Astrocyte (in vitro differentiated cells and primary cell): ENCODE results near the gene MPRIP. TPM values are rescaled to one million over a fixed set of nuclear protein-coding genes. Genes with fewer than 3 reads are reported as not detected.

Experiments used
- DNase-seq: peaks from one replicate; pipeline ENCODE4 v3.0.0-alpha.2; 2010; ENCODE audit warnings: low read depth
- FAIRE-seq: peaks from 2 replicates; lab custom pipeline; 2011; peaks lifted over from hg19 to GRCh38; lab: Jason Lieb, UNC
- H2AFZ ChIP-seq: 2 replicates; pipeline ENCODE4 v1.6.0; 2012; ENCODE audit warnings: low read depth, low read length, inconsistent platforms
- H3K27ac ChIP-seq: 2 replicates; pipeline ENCODE4 v1.5.1; 2011; ENCODE audit warnings: low read depth, low read length, inconsistent platforms
- H3K27me3 ChIP-seq: 2 replicates; pipeline ENCODE4 v1.6.0; 2011; ENCODE audit warnings: low read length, inconsistent platforms; ENCODE audit not compliant: insufficient read depth
- H3K36me3 ChIP-seq: 2 replicates; pipeline ENCODE4 v1.5.1; 2011; ENCODE audit warnings: low read length, inconsistent platforms; ENCODE audit not compliant: insufficient read depth
- H3K4me1 ChIP-seq: 2 replicates; pipeline ENCODE4 v1.5.1; 2011; ENCODE audit warnings: low read length, inconsistent platforms; ENCODE audit not compliant: insufficient read depth
- H3K4me2 ChIP-seq: 2 replicates; pipeline ENCODE4 v1.6.0; 2012; ENCODE audit warnings: low read length, inconsistent platforms
- H3K4me3 ChIP-seq: 2 replicates; pipeline ENCODE4 v1.5.1; 2011; ENCODE audit warnings: low read depth, mild to moderate bottlenecking, low read length, inconsistent platforms; ENCODE audit not compliant: insufficient read depth
- H3K79me2 ChIP-seq: 2 replicates; pipeline ENCODE4 v1.6.0; 2012; ENCODE audit warnings: mild to moderate bottlenecking, low read length, inconsistent platforms; ENCODE audit not compliant: insufficient read depth
- H3K9ac ChIP-seq: 2 replicates; pipeline ENCODE4 v1.6.0; 2012; ENCODE audit warnings: mild to moderate bottlenecking, low read length, inconsistent platforms
- H3K9me3 ChIP-seq: 2 replicates; pipeline ENCODE4 v1.5.1; 2012; ENCODE audit warnings: low read depth, mild to moderate bottlenecking, low read length, inconsistent platforms; ENCODE audit not compliant: insufficient read depth
- H4K20me1 ChIP-seq: 2 replicates; pipeline ENCODE4 v1.6.0; 2012; ENCODE audit warnings: low read length, inconsistent platforms; ENCODE audit not compliant: insufficient read depth
- H3K27ac Mint-ChIP-seq: one replicate; pipeline ENCODE4 v1.8.0; 2021; ENCODE audit warnings: mild to moderate bottlenecking, mixed read lengths; ENCODE audit not compliant: unreplicated experiment
- H3K27me3 Mint-ChIP-seq: one replicate; pipeline ENCODE4 v1.8.0; 2021; ENCODE audit warnings: low read depth, mixed read lengths; ENCODE audit not compliant: unreplicated experiment
- H3K36me3 Mint-ChIP-seq: one replicate; pipeline ENCODE4 v1.8.0; 2021; ENCODE audit warnings: low read depth, mixed read lengths; ENCODE audit not compliant: unreplicated experiment
- H3K4me1 Mint-ChIP-seq: one replicate; pipeline ENCODE4 v1.8.0; 2021; ENCODE audit warnings: low read depth, mixed read lengths; ENCODE audit not compliant: unreplicated experiment
- H3K4me3 Mint-ChIP-seq: one replicate; pipeline ENCODE4 v1.8.0; 2021; ENCODE audit warnings: mild to moderate bottlenecking, moderate library complexity, mixed read lengths; ENCODE audit not compliant: unreplicated experiment
- H3K9me3 Mint-ChIP-seq: one replicate; pipeline ENCODE4 v1.8.0; 2021; ENCODE audit warnings: mild to moderate bottlenecking, mixed read lengths; ENCODE audit not compliant: unreplicated experiment
- EZH2 ChIP-seq: IDR thresholded peaks from 2 replicates; pipeline ENCODE4 v1.6.1; 2012; ENCODE audit warnings: mild to moderate bottlenecking, low read length, inconsistent platforms; ENCODE audit not compliant: insufficient read depth
- total RNA-seq: library from RNA; stranded (reverse); gene quantifications from 2 replicates; pipeline ENCODE4 v1.2.1, GENCODE V29; 2021
- TF ChIP-seq, protein P1 (sequence below): IDR thresholded peaks from 2 replicates; pipeline ENCODE4 v1.5.1; 2011; ENCODE audit warnings: low read depth, mild to moderate bottlenecking, inconsistent platforms, low read length, moderate library complexity; ENCODE audit not compliant: insufficient read depth

Gene MPRIP
- total RNA-seq, 1 donor from 2014 or later, result 176 TPM

DNA sequence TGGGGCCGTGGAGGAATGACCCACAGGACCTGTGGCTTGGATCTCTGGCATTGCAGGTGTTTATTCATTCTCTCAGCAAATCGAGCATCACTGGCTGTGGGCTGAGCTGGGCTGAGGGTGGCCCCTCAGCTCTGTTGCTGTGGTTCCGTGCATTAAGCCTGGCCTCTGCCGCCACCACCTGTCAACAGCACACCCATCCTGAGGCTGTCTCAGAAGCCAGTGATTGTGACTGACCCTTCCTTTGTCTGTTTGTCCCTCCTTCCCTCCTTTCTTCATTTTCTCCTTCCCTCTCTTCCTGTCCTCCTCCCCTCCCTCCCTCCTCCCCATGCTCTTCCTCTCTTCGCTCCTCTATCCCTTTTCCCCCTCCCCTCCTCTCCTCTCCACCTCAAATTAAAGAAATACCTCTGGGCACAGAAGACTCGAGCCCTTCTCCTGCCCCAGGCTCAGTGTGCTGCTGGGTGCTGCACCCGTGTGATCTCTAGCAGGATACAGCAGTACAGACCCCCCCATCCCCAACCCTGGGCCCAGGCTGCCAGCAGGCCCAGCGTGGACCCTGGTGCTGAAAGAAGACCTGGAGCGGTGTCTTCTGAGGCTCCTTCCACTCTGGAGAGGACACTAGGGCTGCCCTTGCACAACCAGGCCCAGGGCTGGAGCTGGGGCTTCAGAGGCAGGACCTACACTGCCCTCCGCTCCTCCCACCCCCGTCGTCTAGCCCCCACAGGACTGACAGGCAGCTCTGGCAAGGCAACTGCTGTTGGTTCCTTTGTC lies 88.0 kb downstream of the MPRIP start:
- Histone ChIP-seq H3K4me1 (no peaks in the 10 kb centered on the region), H3K27me3 (no peaks in the 10 kb centered on the region), H3K9me3 (no peaks in the 10 kb centered on the region), H3K9ac (no peak overlapping the region), H3K4me2 (no peak overlapping the region), H3K79me2 (peaks cover 79% of the 10 kb centered on the region), H3K4me3 (no peak overlapping the region), H2AFZ (no peak overlapping the region), H3K27ac (no peak overlapping the region), H4K20me1 (peaks cover 100% of the 10 kb centered on the region), H3K36me3 (peaks cover 23% of the 10 kb centered on the region)
- no peak overlapping the region for H3K27ac Mint-ChIP-seq
- peaks cover 9% of the 10 kb centered on the region for H3K36me3 Mint-ChIP-seq
- TF ChIP-seq, protein P1, sequence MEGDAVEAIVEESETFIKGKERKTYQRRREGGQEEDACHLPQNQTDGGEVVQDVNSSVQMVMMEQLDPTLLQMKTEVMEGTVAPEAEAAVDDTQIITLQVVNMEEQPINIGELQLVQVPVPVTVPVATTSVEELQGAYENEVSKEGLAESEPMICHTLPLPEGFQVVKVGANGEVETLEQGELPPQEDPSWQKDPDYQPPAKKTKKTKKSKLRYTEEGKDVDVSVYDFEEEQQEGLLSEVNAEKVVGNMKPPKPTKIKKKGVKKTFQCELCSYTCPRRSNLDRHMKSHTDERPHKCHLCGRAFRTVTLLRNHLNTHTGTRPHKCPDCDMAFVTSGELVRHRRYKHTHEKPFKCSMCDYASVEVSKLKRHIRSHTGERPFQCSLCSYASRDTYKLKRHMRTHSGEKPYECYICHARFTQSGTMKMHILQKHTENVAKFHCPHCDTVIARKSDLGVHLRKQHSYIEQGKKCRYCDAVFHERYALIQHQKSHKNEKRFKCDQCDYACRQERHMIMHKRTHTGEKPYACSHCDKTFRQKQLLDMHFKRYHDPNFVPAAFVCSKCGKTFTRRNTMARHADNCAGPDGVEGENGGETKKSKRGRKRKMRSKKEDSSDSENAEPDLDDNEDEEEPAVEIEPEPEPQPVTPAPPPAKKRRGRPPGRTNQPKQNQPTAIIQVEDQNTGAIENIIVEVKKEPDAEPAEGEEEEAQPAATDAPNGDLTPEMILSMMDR, result no peak
- no peak for TF ChIP-seq EZH2
- no peak for FAIRE-seq
- no peak for DNase-seq
- H3K4me3 Mint-ChIP-seq, result no peak overlapping the region
- peaks cover 6% of the 10 kb centered on the region for H3K4me1 Mint-ChIP-seq
- no peaks in the 10 kb centered on the region for H3K9me3 Mint-ChIP-seq
- no peaks in the 10 kb centered on the region for H3K27me3 Mint-ChIP-seq

DNA sequence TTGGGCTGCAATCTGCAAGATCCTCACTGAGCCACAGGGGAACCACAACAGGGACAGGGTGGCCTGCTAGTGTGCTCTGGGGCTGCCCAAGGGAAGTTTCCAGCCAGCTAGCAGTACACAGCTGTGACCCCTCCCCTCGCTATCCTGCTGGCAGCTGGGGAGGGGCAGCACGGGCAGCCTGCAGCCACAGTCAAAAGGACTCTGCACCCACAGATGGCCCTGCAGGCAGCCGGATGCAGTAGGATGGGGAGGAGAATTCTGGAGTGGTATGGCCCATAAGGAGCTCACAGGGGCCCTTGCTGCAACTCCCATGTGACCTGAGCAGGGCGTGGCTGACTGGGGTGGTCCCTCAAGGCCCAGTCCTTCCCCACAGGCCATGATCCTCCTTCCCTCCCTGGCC lies 89.6 kb downstream of the MPRIP start:
- no peak overlapping the region for H2AFZ ChIP-seq
- no peak overlapping the region for H3K4me3 ChIP-seq
- FAIRE-seq (no peak), DNase-seq (no peak)
- H3K27ac Mint-ChIP-seq, result no peak overlapping the region
- H3K79me2 ChIP-seq, result peaks cover 67% of the 10 kb centered on the region
- no peaks in the 10 kb centered on the region for H3K9me3 Mint-ChIP-seq
- no peak overlapping the region for H3K27ac ChIP-seq
- H3K9me3 ChIP-seq, result no peaks in the 10 kb centered on the region
- H3K36me3 Mint-ChIP-seq, result peaks cover 9% of the 10 kb centered on the region
- no peak overlapping the region for H3K4me2 ChIP-seq
- no peaks in the 10 kb centered on the region for H3K27me3 ChIP-seq
- no peaks in the 10 kb centered on the region for H3K4me1 ChIP-seq
- TF ChIP-seq EZH2, result no peak
- TF ChIP-seq, protein P1, result no peak
- H3K9ac ChIP-seq, result no peak overlapping the region
- H3K4me1 Mint-ChIP-seq, result no peaks in the 10 kb centered on the region
- peaks cover 34% of the 10 kb centered on the region for H3K36me3 ChIP-seq
- H3K27me3 Mint-ChIP-seq, result no peaks in the 10 kb centered on the region
- peaks cover 98% of the 10 kb centered on the region for H4K20me1 ChIP-seq
- no peak overlapping the region for H3K4me3 Mint-ChIP-seq

DNA sequence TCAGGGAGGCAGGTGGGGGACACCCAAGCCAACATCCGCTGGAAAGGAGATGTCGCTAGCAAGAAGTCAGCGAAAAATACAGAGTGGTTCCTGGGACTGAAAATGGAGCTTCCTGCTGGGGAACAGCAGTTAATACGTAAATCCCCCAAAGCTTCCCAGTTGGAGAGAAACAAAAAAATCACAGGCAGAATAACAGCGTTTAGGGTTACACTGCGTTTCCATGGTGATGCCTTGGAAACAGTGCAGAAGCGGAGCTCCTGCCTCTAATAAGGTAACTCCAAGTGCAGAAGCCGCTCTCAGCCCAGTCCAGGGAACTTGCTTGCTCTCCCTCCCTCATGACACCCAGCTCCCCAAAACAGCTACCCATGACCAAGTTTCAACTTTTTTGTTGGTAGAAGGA lies 90.5 kb downstream of the MPRIP start:
- Histone ChIP-seq H3K4me3 (no peak overlapping the region), H3K79me2 (peaks cover 58% of the 10 kb centered on the region), H3K9ac (no peak overlapping the region), H3K36me3 (peaks cover 36% of the 10 kb centered on the region), H3K4me2 (no peak overlapping the region), H3K27me3 (no peaks in the 10 kb centered on the region), H2AFZ (no peak overlapping the region), H3K27ac (no peak overlapping the region), H4K20me1 (peaks cover 96% of the 10 kb centered on the region), H3K9me3 (no peaks in the 10 kb centered on the region), H3K4me1 (no peaks in the 10 kb centered on the region)
- no peaks in the 10 kb centered on the region for H3K27me3 Mint-ChIP-seq
- DNase-seq (no peak), FAIRE-seq (no peak)
- TF ChIP-seq, protein P1, result no peak
- no peak for TF ChIP-seq EZH2
- no peaks in the 10 kb centered on the region for H3K9me3 Mint-ChIP-seq
- peaks cover 10% of the 10 kb centered on the region for H3K36me3 Mint-ChIP-seq
- no peak overlapping the region for H3K4me3 Mint-ChIP-seq
- H3K4me1 Mint-ChIP-seq, result no peaks in the 10 kb centered on the region
- H3K27ac Mint-ChIP-seq, result no peak overlapping the region
